Heart left ventricle (tissue), 16 donors: Measurements from ENCODE around the gene GPR107. TPM values are rescaled to one million over a fixed set of nuclear protein-coding genes. Genes with fewer than 3 reads are reported as not detected.

Experiments used
- ATAC-seq, 4 donors: fragments of 200-7000 bp; cut with Tn5 transposase; one replicate each; pipeline ENCODE4 v1.9.1; 2020 to 2022; ENCODE audit warnings: moderate library complexity in 4 of 4, mild to moderate bottlenecking in 3 of 4, moderate number of reproducible peaks in 1 of 4
- DNase-seq, 5 donors: peaks; one replicate each; pipeline ENCODE4 v3.0.0-alpha.2; 2020
- H3K27ac ChIP-seq, 12 donors: fragments of 200-600 bp; sonication (generic) in 4 of 12; one replicate each; pipeline versions ENCODE4 v1.5.0 to v1.8.0; 2016 to 2022; ENCODE audit warnings: mild to moderate bottlenecking in 2 of 12
- H3K27me3 ChIP-seq, 9 donors: fragments of 200-600 bp; sonication (generic) in 2 of 9; one replicate each; pipeline versions ENCODE4 v1.5.1 to v1.8.0; 2016 to 2022; ENCODE audit warnings: mild to moderate bottlenecking in 3 of 9
- H3K36me3 ChIP-seq, 9 donors: fragments of 200-600 bp; sonication (generic) in 2 of 9; one replicate each; pipeline versions ENCODE4 v1.5.0 to v1.8.0; 2018 to 2022; ENCODE audit warnings: mild to moderate bottlenecking in 2 of 9
- H3K4me1 ChIP-seq, 12 donors: fragments of 200-600 bp; sonication (generic) in 4 of 12; one replicate each; pipeline versions ENCODE4 v1.5.0 to v1.8.0; 2016 to 2022; ENCODE audit warnings: mild to moderate bottlenecking in 3 of 12
- H3K4me3 ChIP-seq, 12 donors: fragments of 200-600 bp; sonication (generic) in 4 of 12; one replicate each; pipeline versions ENCODE4 v1.5.0 to v1.8.0; 2017 to 2022; ENCODE audit warnings: mild to moderate bottlenecking in 9 of 12, moderate library complexity in 4 of 12
- H3K9me3 ChIP-seq, 12 donors: fragments of 200-600 bp; sonication (generic) in 4 of 12; one replicate each; pipeline versions ENCODE4 v1.5.0 to v1.8.0; 2016 to 2022; ENCODE audit warnings: mild to moderate bottlenecking in 1 of 12
- CTCF ChIP-seq, 12 donors: fragments of 200-600 bp; sonication (generic) in 4 of 12; IDR thresholded peaks; one replicate each; pipeline versions ENCODE4 v1.5.0 to v1.8.0; 2018 to 2022; ENCODE audit warnings: antibody characterized with exemption in 12 of 12, mild to moderate bottlenecking in 5 of 12
- POLR2A ChIP-seq, 2 donors: fragments of 450-650 bp; IDR thresholded peaks; one replicate each; pipeline ENCODE4 v1.6.1; 2017; ENCODE audit warnings: antibody characterized with exemption in 2 of 2, mild to moderate bottlenecking in 2 of 2, moderate library complexity in 2 of 2
- WGBS, 4 donors: extraction: QIAGEN DNeasy Blood & Tissue Kit in 2 of 4; methylation state at CpG; one replicate each; pipeline versions ENCODE4 v1.1.5 to v1.1.7; 2013 to 2018; 5-methylcytosine and 5-hydroxymethylcytosine counted together
- intact Hi-C, 10 donors: fragments of 100-400 bp; cut with DNase I; formaldehyde crosslinking; loops; one replicate each; pipeline versions ENCODE4 v1.11.1 to v1.14.2; 2022
- polyA plus RNA-seq, 2 donors: library from polyadenylated mRNA; stranded (reverse); fragments of 200-250 nt; gene quantifications; one replicate each; pipeline ENCODE4 v1.2.3, GENCODE V29; 2013
- total RNA-seq, 9 donors: library from RNA; depleted of rRNA in 2 of 9; stranded (reverse); fragments of >200 nt in 2 of 9; fragmentation: NEBNext Ultra II Directional in 3 of 9; extraction: Animal tissue kit (Norgen Biotek cat#: 25700) in 3 of 9; gene quantifications; one replicate each; pipeline versions ENCODE4 v1.1.0 to v1.2.4, GENCODE V29; 2016 to 2023
- donor health status: ischemic (EF 13 %, LVEDD 7.1; RV severe dilation, severe dysfunction).
- donor health status: healthy with polysubstance abuse.
- donor health status: DM: no; HTN: yes; CAD: no.
- donor health status: DM: no; HTN: no; CAD: no.
- donor health status: ischemic (EF 25% LVEDD 6.9; RV normal size, moderate dysfunction).
- donor health status: ischemic (EF 25% LVEDD 5.7; RV mildly dilated, moderate dysfunction).
- donor health status: healthy.
- donor health status: DM: yes; HTN: yes; CAD: no.
- donor health status: ischemic (EF 35%, LVEDD 5.7; RV mildly dilated, moderate dysfunction).
- donor health status: nonischemic (EF 11% LVEDD 7.7; RV severe dilation, severe dysfunction).
- donor health status: DM: yes; HTN: yes; CAD: no.
- donor health status: PGD.
- donor health status: ischemic (EF 29% LVEDD 5.4; RV normal size, mild dysfunction).
- donor health status: nonischemic (EF 23%, LVEDD 6.1; RV moderate dilation, normal function).

GPR107 gene
- total and polyA plus RNA-seq, 11 donors: 7.0 to 33.2 (median 21.3) TPM

GRCh38 chr9:130119519-130120298 lies 66.0 kb downstream of the GPR107 start:
- Histone ChIP-seq H3K36me3 (peaks cover 0 to 83% (median 54%) of the 10 kb centered on the region in 9 donors), H3K27me3 (no peaks in the 10 kb centered on the region), H3K4me1 (peaks cover 0 to 10% (median 4%) of the 10 kb centered on the region in 12 donors), H3K27ac (peak overlapping the region in 1 of 12 donors; percentile 86), H3K9me3 (no peaks in the 10 kb centered on the region), H3K4me3 (no peak overlapping the region)
- DNase-seq (no peak), ATAC-seq (no peak)
- intact Hi-C loops: no loop called here
- WGBS, 4 donors: 88 to 91% (median 89%) methylated on average over 14 of the region's 14 CpGs
- TF ChIP-seq POLR2A (IDR thresholded peaks at IDR 0.05) (no peak), CTCF (IDR thresholded peaks at IDR 0.05) (no peak)

GRCh38 chr9:130120299-130120587 lies 66.5 kb downstream of the GPR107 start:
- no peak for TF ChIP-seq CTCF (IDR thresholded peaks at IDR 0.05)
- TF ChIP-seq POLR2A (IDR thresholded peaks at IDR 0.05): no peak
- H3K4me1 ChIP-seq: peaks cover 0 to 10% (median 4%) of the 10 kb centered on the region in 12 donors
- H3K4me3 ChIP-seq: no peak overlapping the region
- DNase-seq (no peak), ATAC-seq (no peak)
- H3K36me3 ChIP-seq: peaks cover 0 to 79% (median 57%) of the 10 kb centered on the region in 9 donors
- H3K27ac ChIP-seq: no peak overlapping the region
- 74 to 75% (median 75%) methylated on average over 6 of the region's 6 CpGs for WGBS, 4 donors
- intact Hi-C loops: no loop called here
- H3K27me3 ChIP-seq: no peaks in the 10 kb centered on the region
- no peaks in the 10 kb centered on the region for H3K9me3 ChIP-seq

- Histone ChIP-seq H3K4me1 (peaks cover 0 to 10% (median 4%) of the 10 kb centered on the region in 12 donors), H3K27ac (no peak overlapping the region), H3K9me3 (no peaks in the 10 kb centered on the region), H3K36me3 (peaks cover 0 to 78% (median 58%) of the 10 kb centered on the region in 9 donors), H3K4me3 (no peak overlapping the region), H3K27me3 (no peaks in the 10 kb centered on the region)
- no peak for TF ChIP-seq POLR2A (IDR thresholded peaks at IDR 0.05)
- no peak for TF ChIP-seq CTCF (IDR thresholded peaks at IDR 0.05)
- intact Hi-C loops: no loop called here
- 74 to 82% (median 77%) methylated on average over 9 of the region's 9 CpGs for WGBS, 4 donors
- ATAC-seq (no peak), DNase-seq (no peak)
Observed at GRCh38 chr9:130120832-130121231, 67.1 kb downstream of the GPR107 start.

GRCh38 chr9:130122456-130122855 lies 68.8 kb downstream of the GPR107 start:
- WGBS, 4 donors: 81 to 100% (median 85%) methylated on average over 7 of the region's 7 CpGs
- no peak for TF ChIP-seq POLR2A (IDR thresholded peaks at IDR 0.05)
- TF ChIP-seq CTCF (IDR thresholded peaks at IDR 0.05): no peak
- Histone ChIP-seq H3K9me3 (no peaks in the 10 kb centered on the region), H3K4me3 (no peak overlapping the region), H3K27ac (no peak overlapping the region), H3K4me1 (peaks cover 0 to 10% (median 4%) of the 10 kb centered on the region in 12 donors), H3K36me3 (peaks cover 0 to 79% (median 62%) of the 10 kb centered on the region in 9 donors), H3K27me3 (no peaks in the 10 kb centered on the region)
- DNase-seq (no peak), ATAC-seq (no peak)
- intact Hi-C loops: no loop called here
